H1 (cell line): ENCODE results near the gene SLC66A1. TPM values are rescaled to one million over a fixed set of nuclear protein-coding genes. Genes with fewer than 3 reads are reported as not detected.

Experiments
- polyA plus RNA-seq, 7 experiments: library from polyadenylated mRNA; depleted of rRNA in 3 of 7; stranded (reverse) in 5 of 7; unstranded in 2 of 7; fragments of >200 nt in 5 of 7; fragments of 200-250 nt in 2 of 7; gene quantifications; 1 replicate in 5 of 7; 2 replicates in 1 of 7; 4 replicates in 1 of 7; pipeline versions ENCODE4 v1.2.1 to v1.2.3, GENCODE V29; 2011 to 2013; ENCODE audit warnings: missing spikeins in 2 of 7, mixed read lengths in 2 of 7
- total RNA-seq: library from RNA; stranded (reverse); fragmentation: NEBNext Ultra II Directional; extraction: Animal tissue kit (Norgen Biotek cat#: 25700); gene quantifications from 2 replicates; pipeline ENCODE4 v1.2.1, GENCODE V29; 2021
- TF ChIP-seq, protein P1 (sequence below): fragments of 300-600 bp; sonication (generic); IDR thresholded peaks from 2 replicates; pipeline ENCODE4 v1.7.1; 2012; ENCODE audit warnings: low read length, moderate library complexity, mild to moderate bottlenecking, inconsistent platforms; ENCODE audit not compliant: insufficient replicate concordance
- TF ChIP-seq, protein P2 (sequence below): IDR thresholded peaks from 2 replicates; pipeline ENCODE4 v1.6.1; 2012; ENCODE audit warnings: inconsistent platforms

The SLC66A1 gene
- total and polyA plus RNA-seq, 2 of the 8 experiments (the other 6 are each of a cell fraction or from before 2014, with no cell fraction given) = 16.8 to 27.9 TPM

DNA sequence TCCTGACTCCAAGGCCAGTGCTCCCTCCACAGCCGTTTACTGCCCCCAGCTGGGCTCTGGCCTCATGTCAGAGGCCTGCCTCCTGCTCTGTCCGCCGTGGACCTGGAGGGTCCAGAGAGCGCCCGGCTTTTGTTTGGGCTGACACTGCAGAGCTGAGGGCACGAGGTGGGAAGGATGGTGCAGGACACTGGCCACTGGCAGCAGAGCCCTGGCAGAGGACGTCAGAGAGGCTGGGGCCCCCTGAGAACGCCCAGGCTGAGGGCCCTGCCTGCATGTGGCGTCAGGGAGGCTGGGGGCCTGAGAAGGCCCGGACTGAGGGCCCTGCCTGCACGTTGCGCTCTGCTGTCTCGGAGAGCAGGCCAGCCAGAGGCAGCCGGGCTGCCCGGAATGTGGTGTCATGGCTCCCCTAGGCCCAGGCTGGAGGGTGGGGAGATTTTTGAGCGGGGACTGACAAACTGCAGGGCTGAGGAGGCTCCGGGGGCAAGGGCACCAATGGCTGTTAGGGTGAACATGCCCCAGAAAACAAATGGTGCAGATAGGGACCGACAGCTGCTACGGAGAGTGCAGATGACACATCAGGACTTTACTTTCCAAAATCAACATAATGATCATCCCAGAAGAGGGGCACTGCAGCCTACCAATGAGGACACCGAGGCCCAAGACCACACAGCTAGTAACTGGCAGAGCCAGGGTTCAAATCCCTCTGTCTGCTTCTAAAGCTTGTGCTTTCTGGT, 31.7 kb downstream of the SLC66A1 start (continued):
- TF ChIP-seq, protein P1, sequence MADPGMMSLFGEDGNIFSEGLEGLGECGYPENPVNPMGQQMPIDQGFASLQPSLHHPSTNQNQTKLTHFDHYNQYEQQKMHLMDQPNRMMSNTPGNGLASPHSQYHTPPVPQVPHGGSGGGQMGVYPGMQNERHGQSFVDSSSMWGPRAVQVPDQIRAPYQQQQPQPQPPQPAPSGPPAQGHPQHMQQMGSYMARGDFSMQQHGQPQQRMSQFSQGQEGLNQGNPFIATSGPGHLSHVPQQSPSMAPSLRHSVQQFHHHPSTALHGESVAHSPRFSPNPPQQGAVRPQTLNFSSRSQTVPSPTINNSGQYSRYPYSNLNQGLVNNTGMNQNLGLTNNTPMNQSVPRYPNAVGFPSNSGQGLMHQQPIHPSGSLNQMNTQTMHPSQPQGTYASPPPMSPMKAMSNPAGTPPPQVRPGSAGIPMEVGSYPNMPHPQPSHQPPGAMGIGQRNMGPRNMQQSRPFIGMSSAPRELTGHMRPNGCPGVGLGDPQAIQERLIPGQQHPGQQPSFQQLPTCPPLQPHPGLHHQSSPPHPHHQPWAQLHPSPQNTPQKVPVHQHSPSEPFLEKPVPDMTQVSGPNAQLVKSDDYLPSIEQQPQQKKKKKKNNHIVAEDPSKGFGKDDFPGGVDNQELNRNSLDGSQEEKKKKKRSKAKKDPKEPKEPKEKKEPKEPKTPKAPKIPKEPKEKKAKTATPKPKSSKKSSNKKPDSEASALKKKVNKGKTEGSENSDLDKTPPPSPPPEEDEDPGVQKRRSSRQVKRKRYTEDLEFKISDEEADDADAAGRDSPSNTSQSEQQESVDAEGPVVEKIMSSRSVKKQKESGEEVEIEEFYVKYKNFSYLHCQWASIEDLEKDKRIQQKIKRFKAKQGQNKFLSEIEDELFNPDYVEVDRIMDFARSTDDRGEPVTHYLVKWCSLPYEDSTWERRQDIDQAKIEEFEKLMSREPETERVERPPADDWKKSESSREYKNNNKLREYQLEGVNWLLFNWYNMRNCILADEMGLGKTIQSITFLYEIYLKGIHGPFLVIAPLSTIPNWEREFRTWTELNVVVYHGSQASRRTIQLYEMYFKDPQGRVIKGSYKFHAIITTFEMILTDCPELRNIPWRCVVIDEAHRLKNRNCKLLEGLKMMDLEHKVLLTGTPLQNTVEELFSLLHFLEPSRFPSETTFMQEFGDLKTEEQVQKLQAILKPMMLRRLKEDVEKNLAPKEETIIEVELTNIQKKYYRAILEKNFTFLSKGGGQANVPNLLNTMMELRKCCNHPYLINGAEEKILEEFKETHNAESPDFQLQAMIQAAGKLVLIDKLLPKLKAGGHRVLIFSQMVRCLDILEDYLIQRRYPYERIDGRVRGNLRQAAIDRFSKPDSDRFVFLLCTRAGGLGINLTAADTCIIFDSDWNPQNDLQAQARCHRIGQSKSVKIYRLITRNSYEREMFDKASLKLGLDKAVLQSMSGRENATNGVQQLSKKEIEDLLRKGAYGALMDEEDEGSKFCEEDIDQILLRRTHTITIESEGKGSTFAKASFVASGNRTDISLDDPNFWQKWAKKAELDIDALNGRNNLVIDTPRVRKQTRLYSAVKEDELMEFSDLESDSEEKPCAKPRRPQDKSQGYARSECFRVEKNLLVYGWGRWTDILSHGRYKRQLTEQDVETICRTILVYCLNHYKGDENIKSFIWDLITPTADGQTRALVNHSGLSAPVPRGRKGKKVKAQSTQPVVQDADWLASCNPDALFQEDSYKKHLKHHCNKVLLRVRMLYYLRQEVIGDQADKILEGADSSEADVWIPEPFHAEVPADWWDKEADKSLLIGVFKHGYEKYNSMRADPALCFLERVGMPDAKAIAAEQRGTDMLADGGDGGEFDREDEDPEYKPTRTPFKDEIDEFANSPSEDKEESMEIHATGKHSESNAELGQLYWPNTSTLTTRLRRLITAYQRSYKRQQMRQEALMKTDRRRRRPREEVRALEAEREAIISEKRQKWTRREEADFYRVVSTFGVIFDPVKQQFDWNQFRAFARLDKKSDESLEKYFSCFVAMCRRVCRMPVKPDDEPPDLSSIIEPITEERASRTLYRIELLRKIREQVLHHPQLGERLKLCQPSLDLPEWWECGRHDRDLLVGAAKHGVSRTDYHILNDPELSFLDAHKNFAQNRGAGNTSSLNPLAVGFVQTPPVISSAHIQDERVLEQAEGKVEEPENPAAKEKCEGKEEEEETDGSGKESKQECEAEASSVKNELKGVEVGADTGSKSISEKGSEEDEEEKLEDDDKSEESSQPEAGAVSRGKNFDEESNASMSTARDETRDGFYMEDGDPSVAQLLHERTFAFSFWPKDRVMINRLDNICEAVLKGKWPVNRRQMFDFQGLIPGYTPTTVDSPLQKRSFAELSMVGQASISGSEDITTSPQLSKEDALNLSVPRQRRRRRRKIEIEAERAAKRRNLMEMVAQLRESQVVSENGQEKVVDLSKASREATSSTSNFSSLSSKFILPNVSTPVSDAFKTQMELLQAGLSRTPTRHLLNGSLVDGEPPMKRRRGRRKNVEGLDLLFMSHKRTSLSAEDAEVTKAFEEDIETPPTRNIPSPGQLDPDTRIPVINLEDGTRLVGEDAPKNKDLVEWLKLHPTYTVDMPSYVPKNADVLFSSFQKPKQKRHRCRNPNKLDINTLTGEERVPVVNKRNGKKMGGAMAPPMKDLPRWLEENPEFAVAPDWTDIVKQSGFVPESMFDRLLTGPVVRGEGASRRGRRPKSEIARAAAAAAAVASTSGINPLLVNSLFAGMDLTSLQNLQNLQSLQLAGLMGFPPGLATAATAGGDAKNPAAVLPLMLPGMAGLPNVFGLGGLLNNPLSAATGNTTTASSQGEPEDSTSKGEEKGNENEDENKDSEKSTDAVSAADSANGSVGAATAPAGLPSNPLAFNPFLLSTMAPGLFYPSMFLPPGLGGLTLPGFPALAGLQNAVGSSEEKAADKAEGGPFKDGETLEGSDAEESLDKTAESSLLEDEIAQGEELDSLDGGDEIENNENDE = no peak
- TF ChIP-seq, protein P2, sequence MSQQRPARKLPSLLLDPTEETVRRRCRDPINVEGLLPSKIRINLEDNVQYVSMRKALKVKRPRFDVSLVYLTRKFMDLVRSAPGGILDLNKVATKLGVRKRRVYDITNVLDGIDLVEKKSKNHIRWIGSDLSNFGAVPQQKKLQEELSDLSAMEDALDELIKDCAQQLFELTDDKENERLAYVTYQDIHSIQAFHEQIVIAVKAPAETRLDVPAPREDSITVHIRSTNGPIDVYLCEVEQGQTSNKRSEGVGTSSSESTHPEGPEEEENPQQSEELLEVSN = no peak
